Hematopoietic multipotent progenitor cell treated with erythropoietin and hydrocortisone succinate and interleukin-3 and kit ligand, for 15 days (in vitro differentiated cells): ENCODE data around the gene SELP.

Source experiments
- DNase-seq: peaks from one replicate; pipeline ENCODE4 v3.0.0-alpha.2; 2015; ENCODE audit warnings: low spot score

The SELP gene

GRCh38 chr1:169620565-169620964, 9.4 kb downstream of the SELP start:
- DNase-seq = no peak

- no peak for DNase-seq
These were observed 11.6 kb downstream of the SELP start for GRCh38 chr1:169618367-169618766.

GRCh38 chr1:169615803-169616202, 14.1 kb downstream of the SELP start:
- DNase-seq = no peak

- no peak for DNase-seq
These were observed 19.1 kb downstream of the SELP start for GRCh38 chr1:169610858-169611257.

GRCh38 chr1:169610108-169610507, 19.8 kb downstream of the SELP start:
- no peak for DNase-seq

GRCh38 chr1:169608226-169608625, 21.7 kb downstream of the SELP start:
- no peak for DNase-seq

- no peak for DNase-seq
These were observed 25.0 kb downstream of the SELP start for GRCh38 chr1:169604781-169605560.

GRCh38 chr1:169601096-169601881, 28.6 kb downstream of the SELP start:
- no peak for DNase-seq

- DNase-seq = no peak
These were observed 33.9 kb downstream of the SELP start for GRCh38 chr1:169595764-169596711.

GRCh38 chr1:169594391-169594790, 35.5 kb downstream of the SELP start:
- no peak for DNase-seq

GRCh38 chr1:169590932-169591331, 39.0 kb downstream of the SELP start:
- no peak for DNase-seq

GRCh38 chr1:169588785-169589485, 41.0 kb downstream of the SELP start:
- no peak for DNase-seq

GRCh38 chr1:169588112-169588511, 41.8 kb downstream of the SELP start:
- DNase-seq = no peak

- no peak for DNase-seq
These were observed 43.3 kb downstream of the SELP start, which contains the start of gene F5 for GRCh38 chr1:169586395-169587255. Gene F5 (minus strand): TSS chr1:169586481. CDS start chr1:169586386, 95 bp downstream.

GRCh38 chr1:169586067-169586394, 43.9 kb downstream of the SELP start:
- no peak for DNase-seq

- DNase-seq = no peak
These were observed 44.7 kb downstream of the SELP start for GRCh38 chr1:169585181-169585580.

- no peak for DNase-seq
These were observed 45.3 kb downstream of the SELP start for GRCh38 chr1:169584483-169585144.

GRCh38 chr1:169577981-169578738, 51.8 kb downstream of the SELP start:
- DNase-seq = no peak

GRCh38 chr1:169576935-169577331, 53.0 kb downstream of the SELP start:
- DNase-seq = no peak
